Measurements from ENCODE around the gene SDK2. TPM values are rescaled to one million over a fixed set of nuclear protein-coding genes. Genes with fewer than 3 reads are reported as not detected.

The SDK2 gene
- total RNA-seq, 1 experiment from 2014 or later, result 0.46 TPM

- no peak for DNase-seq (ENCODE audit: low spot score)
These were observed 11.7 kb downstream of the SDK2 start for GRCh38 chr17:73632513-73632912.

GRCh38 chr17:73630965-73631595 is 13.2 kb downstream of the SDK2 start:
- no peak for DNase-seq (ENCODE audit: low spot score)

- DNase-seq (ENCODE audit: low spot score), result no peak
These were observed 13.7 kb downstream of the SDK2 start for GRCh38 chr17:73630531-73630930.

GRCh38 chr17:73628642-73629552 is 15.3 kb downstream of the SDK2 start:
- DNase-seq (ENCODE audit: low spot score), result no peak

GRCh38 chr17:73625991-73626673 is 18.1 kb downstream of the SDK2 start:
- no peak for DNase-seq (ENCODE audit: low spot score)

GRCh38 chr17:73625006-73625405 is 19.2 kb downstream of the SDK2 start:
- no peak for DNase-seq (ENCODE audit: low spot score)

- no peak for DNase-seq (ENCODE audit: low spot score)
These were observed 19.7 kb downstream of the SDK2 start for GRCh38 chr17:73624496-73624988.

GRCh38 chr17:73623818-73624217 is 20.4 kb downstream of the SDK2 start:
- DNase-seq (ENCODE audit: low spot score), result no peak

- no peak for DNase-seq (ENCODE audit: low spot score)
These were observed 21.0 kb downstream of the SDK2 start for GRCh38 chr17:73623247-73623646.

- no peak for DNase-seq (ENCODE audit: low spot score)
These were observed 21.9 kb downstream of the SDK2 start for GRCh38 chr17:73622381-73622780.

- no peak for DNase-seq (ENCODE audit: low spot score)
These were observed 22.6 kb downstream of the SDK2 start for GRCh38 chr17:73621685-73622084.

- DNase-seq (ENCODE audit: low spot score), result no peak
These were observed 23.8 kb downstream of the SDK2 start for GRCh38 chr17:73620414-73620813.

- DNase-seq (ENCODE audit: low spot score), result no peak
These were observed 26.7 kb downstream of the SDK2 start for GRCh38 chr17:73617501-73617900.

- DNase-seq (ENCODE audit: low spot score), result no peak
These were observed 27.3 kb downstream of the SDK2 start for GRCh38 chr17:73616873-73617404.

- DNase-seq (ENCODE audit: low spot score), result no peak
These were observed 27.9 kb downstream of the SDK2 start for GRCh38 chr17:73616120-73616872.

GRCh38 chr17:73614256-73614655 is 30.0 kb downstream of the SDK2 start:
- no peak for DNase-seq (ENCODE audit: low spot score)

GRCh38 chr17:73613271-73614233 is 30.7 kb downstream of the SDK2 start:
- no peak for DNase-seq (ENCODE audit: low spot score)

- no peak for DNase-seq (ENCODE audit: low spot score)
These were observed 32.2 kb downstream of the SDK2 start for GRCh38 chr17:73612031-73612472.

- no peak for DNase-seq (ENCODE audit: low spot score)
These were observed 32.6 kb downstream of the SDK2 start for GRCh38 chr17:73611630-73612029.

- no peak for DNase-seq (ENCODE audit: low spot score)
These were observed 33.8 kb downstream of the SDK2 start for GRCh38 chr17:73610331-73610911.

Data from H4 (cell line).